Vagina (tissue), 2 donors: ENCODE results near the gene CTNNB1.

ENCODE experiments used
- CTCF ChIP-seq, 3 experiments: fragments of 450-650 bp in 2 of 3; fragments of 200-600 bp in 1 of 3; sonication (generic) in 1 of 3; IDR thresholded peaks; one replicate each; pipeline ENCODE4 v1.5.1; 2017 to 2019; ENCODE audit warnings: antibody characterized with exemption in 3 of 3, mild to moderate bottlenecking in 2 of 3, moderate library complexity in 2 of 3
- POLR2A ChIP-seq, 2 donors: fragments of 450-650 bp; IDR thresholded peaks; one replicate each; pipeline ENCODE4 v1.6.1; 2017; ENCODE audit warnings: antibody characterized with exemption in 2 of 2, mild to moderate bottlenecking in 2 of 2, moderate library complexity in 2 of 2
- POLR2AphosphoS5 ChIP-seq, 2 donors: sonication (generic); formaldehyde crosslinking; IDR thresholded peaks; one replicate each; pipeline ENCODE4 v1.9.0; 2017; ENCODE audit warnings: antibody characterized with exemption in 2 of 2, mild to moderate bottlenecking in 2 of 2, low read depth in 1 of 2; ENCODE audit not compliant: insufficient read depth in 1 of 2

GRCh38 chr3:41236228-41236627 lies 36.9 kb downstream of the CTNNB1 start:
- TF ChIP-seq POLR2A (IDR thresholded peaks at IDR 0.05) (no peak), CTCF (IDR thresholded peaks at IDR 0.05) (no peak), POLR2AphosphoS5 (IDR thresholded peaks at IDR 0.05; ENCODE audit: insufficient read depth in 1 of 2, low read depth in 1 of 2) (no peak)
